GM12878 (cell line): Measurements from ENCODE around the gene LASP1NB.

Experiments
- ATAC-seq: fragments of 200-7000 bp; cut with Tn5 transposase; 3 replicates; pipeline ENCODE4 v1.9.1; 2020; ENCODE audit warnings: mild to moderate bottlenecking, moderate library complexity
- BruUV-seq: library from RNA; stranded (reverse); fragments of 400-500 nt; replicated peaks from 2 replicates; lab custom pipeline; 2021; lab: Mats Ljungman, UMichigan
- CTCF ChIA-PET: fragments of 300-600 bp; sonication (Branson Sonifier 250); formaldehyde crosslinking; extraction: SDS; loops from one replicate; lab custom pipeline; 2021; ENCODE audit warnings: inconsistent platforms; lab: Yijun Ruan, JAX
- POLR2A ChIA-PET: fragments of 350-600 bp; formaldehyde crosslinking; extraction: SDS; loops from one replicate; lab custom pipeline; 2021; ENCODE audit warnings: inconsistent platforms; lab: Charles Lee
- RAD21 ChIA-PET: fragments of 300-600 bp; sonication (Branson Sonifier 250); formaldehyde crosslinking; loops from one replicate; lab custom pipeline; 2023; ENCODE audit warnings: antibody characterized with exemption; ENCODE audit not compliant: unreplicated experiment; lab: Charles Lee
- SMC1A ChIA-PET: fragments of 300-600 bp; sonication (Branson Sonifier 250); formaldehyde crosslinking; loops from one replicate; lab custom pipeline; 2023; ENCODE audit not compliant: unreplicated experiment, uncharacterized antibody; lab: Charles Lee
- DNase-seq: peaks from one replicate; pipeline ENCODE4 v3.0.0-alpha.2; 2011; ENCODE audit warnings: low read depth, low spot score
- FAIRE-seq: peaks from 3 replicates; lab custom pipeline; 2011; peaks lifted over from hg19 to GRCh38; lab: Jason Lieb, UNC
- H2AFZ ChIP-seq: 2 replicates; pipeline ENCODE4 v1.6.0; 2011; ENCODE audit warnings: low read depth, low read length, control low read depth; ENCODE audit not compliant: control insufficient read depth
- H3K27ac ChIP-seq: 2 replicates; pipeline ENCODE4 v1.5.1; 2011; ENCODE audit warnings: control low read depth; ENCODE audit not compliant: control insufficient read depth, insufficient read depth
- H3K27me3 ChIP-seq, 2 experiments: replicated peaks in 1 of 2; 2 replicates each; pipeline versions ENCODE4 v1.6.0 to v1.6.1; 2011; ENCODE audit warnings: low read length in 1 of 2; ENCODE audit not compliant: control insufficient read depth in 2 of 2, insufficient read depth in 2 of 2
- H3K36me3 ChIP-seq, 2 experiments: 2 replicates each; pipeline ENCODE4 v1.5.1; 2011; ENCODE audit warnings: low read length in 1 of 2; ENCODE audit not compliant: control insufficient read depth in 2 of 2, insufficient read depth in 2 of 2
- H3K4me1 ChIP-seq: 2 replicates; pipeline ENCODE4 v1.6.1; 2011; ENCODE audit warnings: mild to moderate bottlenecking, low read length, moderate library complexity, mixed read lengths; ENCODE audit not compliant: control insufficient read depth, insufficient read depth
- H3K4me2 ChIP-seq: 2 replicates; pipeline ENCODE4 v1.6.0; 2011; ENCODE audit warnings: control low read depth; ENCODE audit not compliant: control insufficient read depth, insufficient read depth
- H3K4me3 ChIP-seq: fragments of 200-600 bp; sonication (generic); 2 replicates; pipeline ENCODE4 v1.5.1; 2016
- H3K79me2 ChIP-seq: 2 replicates; pipeline ENCODE4 v1.6.0; 2011; ENCODE audit warnings: low read length; ENCODE audit not compliant: control insufficient read depth, insufficient read depth
- H3K9ac ChIP-seq: 2 replicates; pipeline ENCODE4 v1.8.0; 2011; ENCODE audit warnings: low read length, control low read depth, mixed read lengths; ENCODE audit not compliant: control insufficient read depth, insufficient read depth
- H3K9me3 ChIP-seq: replicated peaks from 3 replicates; pipeline ENCODE4 v1.5.1; 2011; ENCODE audit warnings: mild to moderate bottlenecking, low read length; ENCODE audit not compliant: control insufficient read depth, insufficient read depth
- H4K20me1 ChIP-seq: 2 replicates; pipeline ENCODE4 v1.6.0; 2011; ENCODE audit not compliant: control insufficient read depth, insufficient read depth
- ATF7 ChIP-seq: fragments of 450-650 bp; IDR thresholded peaks from 2 replicates; pipeline ENCODE4 v1.6.1; 2016; ENCODE audit warnings: low read depth, mild to moderate bottlenecking
- NFYB ChIP-seq: IDR thresholded peaks from 2 replicates; pipeline ENCODE4 v1.6.1; 2011; ENCODE audit warnings: low read depth, mild to moderate bottlenecking, low read length, improper control_type of control experiment, moderate library complexity; ENCODE audit not compliant: insufficient read depth
- NR2F1 ChIP-seq: fragments of 450-650 bp; conservative IDR thresholded peaks from 2 replicates; pipeline ENCODE4 v1.6.1; 2017; ENCODE audit warnings: mild to moderate bottlenecking
- RAD21 ChIP-seq: IDR thresholded peaks from 2 replicates; pipeline ENCODE4 v1.6.1; 2011; ENCODE audit warnings: mild to moderate bottlenecking, low read depth, low read length, moderate library complexity; ENCODE audit not compliant: insufficient read depth
- RFX5 ChIP-seq: IDR thresholded peaks from 2 replicates; pipeline ENCODE4 v1.6.1; 2011; ENCODE audit warnings: low read depth, low read length, improper control_type of control experiment
- SP1 ChIP-seq: IDR thresholded peaks from one replicate; pipeline ENCODE4 v1.6.1; 2011; ENCODE audit warnings: low read depth, low read length
- WGBS: methylation state at CpG from one replicate; pipeline ENCODE4 v1.1.6; 2016; ENCODE audit warnings: low lambda C conversion rate; ENCODE audit not compliant: insufficient replicate concordance, insufficient coverage; ENCODE audit errors: missing lambda C conversion rate; 5-methylcytosine and 5-hydroxymethylcytosine counted together
- in situ Hi-C: fragments of 300-500 bp; cut with MboI; formaldehyde crosslinking; loops from 9 replicates; pipeline ENCODE4 v1.14.3; 2018; ENCODE audit warnings: mixed read lengths
- intact Hi-C: fragments of 100-400 bp; cut with micrococcal nuclease; formaldehyde crosslinking; loops from one replicate; pipeline ENCODE4 v1.14.2; 2022; ENCODE audit not compliant: unreplicated experiment
- TF ChIP-seq, protein P1 (sequence below): fragments of 450-650 bp; IDR thresholded peaks from 2 replicates; pipeline ENCODE4 v1.6.1; 2018; ENCODE audit warnings: mild to moderate bottlenecking, low read depth, moderate library complexity; ENCODE audit not compliant: partially characterized antibody

Gene LASP1NB

DNA sequence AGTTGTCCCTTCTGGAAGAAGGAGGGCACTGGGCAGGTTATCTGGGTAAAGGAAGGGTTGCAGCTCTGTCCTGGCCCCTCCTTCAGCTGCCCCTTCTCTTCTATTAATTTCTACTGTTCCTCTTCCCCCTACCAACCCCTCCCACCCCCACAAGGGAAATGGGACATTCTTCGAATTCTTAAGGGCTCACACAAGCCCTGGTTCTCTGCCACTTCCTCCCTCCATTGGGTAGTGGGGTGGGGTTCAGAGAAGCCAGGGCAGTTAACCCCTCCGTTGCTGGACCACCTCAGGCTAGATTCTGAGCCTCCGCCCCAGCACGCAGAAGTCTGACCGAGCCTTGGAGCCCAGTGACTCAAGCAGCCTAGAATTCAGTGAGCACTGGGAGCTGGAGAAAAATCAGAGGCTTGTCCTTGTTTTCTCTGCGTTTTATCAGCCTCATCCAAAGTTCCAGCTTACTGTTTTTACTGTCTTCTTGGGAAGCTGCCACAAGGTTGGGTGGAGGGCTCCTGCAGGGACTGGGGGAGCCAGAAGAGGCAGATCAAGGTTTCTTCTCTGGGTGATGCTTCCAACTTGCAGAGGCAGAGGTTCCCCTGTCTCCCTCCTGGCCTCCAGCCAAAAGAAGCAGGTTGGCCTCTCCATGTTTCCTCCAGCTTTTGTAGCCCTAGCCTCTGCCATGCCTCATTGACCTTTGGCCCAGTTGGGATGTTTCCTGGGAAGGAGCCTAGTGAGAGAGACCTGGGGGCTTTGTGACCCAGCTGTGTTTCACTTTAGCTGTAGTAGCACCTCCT is 45.3 kb upstream of the LASP1NB start:
- TF ChIP-seq NFYB = no peak
- TF ChIP-seq NR2F1 = no peak
- no peak for TF ChIP-seq SP1
- TF ChIP-seq RAD21 = no peak
- TF ChIP-seq, protein P1, sequence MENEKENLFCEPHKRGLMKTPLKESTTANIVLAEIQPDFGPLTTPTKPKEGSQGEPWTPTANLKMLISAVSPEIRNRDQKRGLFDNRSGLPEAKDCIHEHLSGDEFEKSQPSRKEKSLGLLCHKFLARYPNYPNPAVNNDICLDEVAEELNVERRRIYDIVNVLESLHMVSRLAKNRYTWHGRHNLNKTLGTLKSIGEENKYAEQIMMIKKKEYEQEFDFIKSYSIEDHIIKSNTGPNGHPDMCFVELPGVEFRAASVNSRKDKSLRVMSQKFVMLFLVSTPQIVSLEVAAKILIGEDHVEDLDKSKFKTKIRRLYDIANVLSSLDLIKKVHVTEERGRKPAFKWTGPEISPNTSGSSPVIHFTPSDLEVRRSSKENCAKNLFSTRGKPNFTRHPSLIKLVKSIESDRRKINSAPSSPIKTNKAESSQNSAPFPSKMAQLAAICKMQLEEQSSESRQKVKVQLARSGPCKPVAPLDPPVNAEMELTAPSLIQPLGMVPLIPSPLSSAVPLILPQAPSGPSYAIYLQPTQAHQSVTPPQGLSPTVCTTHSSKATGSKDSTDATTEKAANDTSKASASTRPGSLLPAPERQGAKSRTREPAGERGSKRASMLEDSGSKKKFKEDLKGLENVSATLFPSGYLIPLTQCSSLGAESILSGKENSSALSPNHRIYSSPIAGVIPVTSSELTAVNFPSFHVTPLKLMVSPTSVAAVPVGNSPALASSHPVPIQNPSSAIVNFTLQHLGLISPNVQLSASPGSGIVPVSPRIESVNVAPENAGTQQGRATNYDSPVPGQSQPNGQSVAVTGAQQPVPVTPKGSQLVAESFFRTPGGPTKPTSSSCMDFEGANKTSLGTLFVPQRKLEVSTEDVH = no peak
- no peak for TF ChIP-seq ATF7
- no peak for TF ChIP-seq RFX5
- H3K4me3 ChIP-seq = no peak overlapping the region
- H3K4me2 ChIP-seq = no peak overlapping the region
- peaks cover 42% of the 10 kb centered on the region for H3K4me1 ChIP-seq
- SMC1A ChIA-PET = interaction anchor here (3.2 kb wide), 1 partner anchor 9 kb away, joined by 7 read pairs; no protein-coding TSS in a partner anchor
- H3K27me3 ChIP-seq = no peaks in the 10 kb centered on the region
- no TSS peak for BruUV-seq
- 67% methylated on average over 6 of the region's 6 CpGs for WGBS
- in situ Hi-C loops (no loop called here), intact Hi-C loops (loop anchor here (10.0 kb wide), 1 partner anchor 105 kb away; no protein-coding TSS in a partner anchor)
- peaks cover 24 to 40% of the 10 kb centered on the region in 2 experiments; a peak in 3 of 4 replicates for H3K36me3 ChIP-seq
- H3K79me2 ChIP-seq = peaks cover 48% of the 10 kb centered on the region
- RAD21 ChIA-PET = no interaction called here
- CTCF ChIA-PET = interaction anchor here (4.0 kb wide), 1 partner anchor 10 kb away, joined by 27 read pairs; the partner anchor contains the start of gene LASP1
- 0 out of 2 replicates have a peak, but pooled peaks cover 2% of the 10 kb centered on the region for H4K20me1 ChIP-seq
- POLR2A ChIA-PET = interaction anchor here (0.7 to 1.5 kb wide), 2 partner anchors 28 to 53 kb away, joined by 3 read pairs; no protein-coding TSS in a partner anchor
- no peak for FAIRE-seq
- H3K27ac ChIP-seq = no peak overlapping the region
- H2AFZ ChIP-seq = no peak overlapping the region
- H3K9ac ChIP-seq = no peak overlapping the region
- H3K9me3 ChIP-seq = no peaks in the 10 kb centered on the region
- no peak for ATAC-seq
- no peak for DNase-seq
